Ascending aorta (tissue), 2 donors: ENCODE results near the gene IRF2BP1. TPM values are rescaled to one million over a fixed set of nuclear protein-coding genes. Genes with fewer than 3 reads are reported as not detected.

ENCODE experiments used
- DNase-seq, 2 donors: peaks; one replicate each; pipeline ENCODE4 v3.0.0-alpha.2; 2019; ENCODE audit warnings: low spot score in 2 of 2
- H3K27ac ChIP-seq, 2 donors: fragments of 200-600 bp; sonication (generic); one replicate each; pipeline ENCODE4 v1.5.1; 2016 to 2017; ENCODE audit warnings: mild to moderate bottlenecking in 1 of 2
- H3K27me3 ChIP-seq: fragments of 200-600 bp; sonication (generic); one replicate; pipeline ENCODE4 v1.5.1; 2017
- H3K36me3 ChIP-seq, 2 donors: fragments of 200-600 bp; sonication (generic); one replicate each; pipeline ENCODE4 v1.5.1; 2016
- H3K4me1 ChIP-seq, 2 donors: fragments of 200-600 bp; sonication (generic); one replicate each; pipeline ENCODE4 v1.5.1; 2016 to 2017; ENCODE audit warnings: mild to moderate bottlenecking in 1 of 2
- H3K4me3 ChIP-seq, 2 donors: fragments of 200-600 bp; sonication (generic); one replicate each; pipeline ENCODE4 v1.5.1; 2016 to 2017; ENCODE audit warnings: mild to moderate bottlenecking in 1 of 2
- H3K9me3 ChIP-seq, 2 donors: fragments of 200-600 bp; sonication (generic); one replicate each; pipeline ENCODE4 v1.5.1; 2016
- intact Hi-C: fragments of 100-400 bp; cut with DNase I; formaldehyde crosslinking; loops from one replicate; pipeline ENCODE4 v1.15.1; 2023
- total RNA-seq: library from RNA; depleted of rRNA; stranded (reverse); fragments of >200 nt; gene quantifications from one replicate; pipeline ENCODE4 v1.1.0, GENCODE V29; 2016
- TF ChIP-seq, protein P1 (sequence below), 3 experiments: fragments of 200-600 bp in 2 of 3; fragments of 450-650 bp in 1 of 3; sonication (generic) in 2 of 3; IDR thresholded peaks; one replicate each; pipeline ENCODE4 v1.5.1; 2016 to 2019; ENCODE audit warnings: antibody characterized with exemption in 3 of 3, mild to moderate bottlenecking in 1 of 3, moderate library complexity in 1 of 3

IRF2BP1 gene
- total RNA-seq, 1 donor from 2014 or later = 45.7 TPM

DNA sequence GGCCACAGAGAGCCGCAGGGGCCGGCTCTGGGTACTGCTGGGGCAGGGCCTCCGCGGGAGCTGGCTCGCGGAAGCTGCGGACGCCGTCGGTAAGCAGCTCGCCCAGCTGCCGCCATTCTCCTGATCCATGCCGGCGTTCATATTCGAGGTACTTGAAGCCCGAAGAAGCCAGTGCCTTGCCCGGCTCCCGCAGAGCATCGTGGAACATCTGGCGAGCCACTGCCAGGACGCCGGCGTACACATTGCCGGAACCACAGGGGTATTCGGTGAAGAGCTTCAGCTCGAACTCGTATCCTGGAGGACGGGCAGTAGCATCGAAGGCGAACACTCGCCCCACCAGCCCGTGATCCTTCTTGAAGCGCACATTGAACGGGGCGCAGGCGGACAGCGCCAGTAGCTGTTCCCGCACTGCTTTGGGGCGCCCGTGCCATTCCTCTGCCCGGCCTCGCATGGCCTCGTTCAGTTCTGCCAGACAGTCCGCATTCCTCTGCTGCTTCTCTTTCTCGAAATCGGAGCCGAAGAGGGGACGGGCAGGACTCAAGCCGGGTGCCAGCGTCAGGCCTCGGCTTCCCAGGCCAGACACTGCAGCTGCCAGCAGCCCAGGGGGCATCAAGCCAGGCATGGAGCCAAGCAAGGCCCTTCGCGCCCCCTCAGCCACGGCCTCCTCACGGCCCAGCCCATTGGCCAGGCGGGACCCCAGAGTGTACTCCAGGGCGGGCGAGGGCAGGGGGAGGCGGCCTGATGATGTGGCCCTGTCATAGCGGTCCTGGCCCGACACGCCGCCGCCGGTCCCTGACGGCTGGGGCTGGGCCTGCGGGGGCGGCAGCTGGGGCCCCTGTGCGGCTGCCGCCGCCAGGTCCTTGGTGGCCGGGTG, 1.0 kb downstream of the IRF2BP1 start:
- peaks cover 22 to 37% of the 10 kb centered on the region in 2 donors for H3K4me1 ChIP-seq
- H3K36me3 ChIP-seq = peaks cover 7 to 9% of the 10 kb centered on the region in 2 donors

DNA sequence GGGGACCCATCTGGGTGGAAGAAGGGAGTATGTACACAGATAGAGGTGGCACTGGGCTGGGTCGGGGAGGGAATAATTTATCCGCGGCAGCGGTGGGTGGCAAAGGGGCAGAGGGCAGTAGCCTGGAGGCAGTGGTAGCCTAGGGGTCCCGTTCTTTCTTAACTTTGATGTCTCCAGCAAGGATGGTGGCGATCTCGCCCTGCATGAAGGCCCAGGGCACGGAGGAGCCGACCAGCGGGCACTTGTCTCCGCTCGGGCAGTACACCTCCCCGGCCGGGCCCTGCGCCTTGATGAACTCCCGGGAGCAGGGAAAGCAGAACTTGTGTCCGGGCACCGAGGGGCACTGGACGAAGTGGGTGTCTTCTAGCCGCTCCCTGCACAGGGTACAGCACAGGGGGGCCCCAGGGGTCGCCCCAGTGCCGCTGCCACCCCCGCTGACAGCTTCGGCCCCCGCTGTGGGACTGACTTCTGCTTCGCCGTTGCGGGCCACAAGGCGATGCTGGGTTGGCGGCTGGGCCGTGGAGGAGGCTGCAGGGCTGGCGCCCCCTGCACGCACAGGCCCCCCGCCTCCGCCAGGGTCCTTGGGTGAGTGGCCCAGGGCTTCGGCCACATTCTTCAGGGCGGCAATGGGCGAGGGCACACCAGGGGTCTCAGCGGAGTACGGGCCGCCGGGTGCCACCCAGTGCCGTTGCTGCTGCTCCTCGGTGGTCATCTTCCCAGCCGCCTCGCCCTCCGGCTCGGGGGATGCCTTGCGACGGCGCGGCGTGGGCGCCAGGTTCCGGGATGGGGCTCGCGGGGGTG, 1.9 kb downstream of the IRF2BP1 start:
- TF ChIP-seq, protein P1, sequence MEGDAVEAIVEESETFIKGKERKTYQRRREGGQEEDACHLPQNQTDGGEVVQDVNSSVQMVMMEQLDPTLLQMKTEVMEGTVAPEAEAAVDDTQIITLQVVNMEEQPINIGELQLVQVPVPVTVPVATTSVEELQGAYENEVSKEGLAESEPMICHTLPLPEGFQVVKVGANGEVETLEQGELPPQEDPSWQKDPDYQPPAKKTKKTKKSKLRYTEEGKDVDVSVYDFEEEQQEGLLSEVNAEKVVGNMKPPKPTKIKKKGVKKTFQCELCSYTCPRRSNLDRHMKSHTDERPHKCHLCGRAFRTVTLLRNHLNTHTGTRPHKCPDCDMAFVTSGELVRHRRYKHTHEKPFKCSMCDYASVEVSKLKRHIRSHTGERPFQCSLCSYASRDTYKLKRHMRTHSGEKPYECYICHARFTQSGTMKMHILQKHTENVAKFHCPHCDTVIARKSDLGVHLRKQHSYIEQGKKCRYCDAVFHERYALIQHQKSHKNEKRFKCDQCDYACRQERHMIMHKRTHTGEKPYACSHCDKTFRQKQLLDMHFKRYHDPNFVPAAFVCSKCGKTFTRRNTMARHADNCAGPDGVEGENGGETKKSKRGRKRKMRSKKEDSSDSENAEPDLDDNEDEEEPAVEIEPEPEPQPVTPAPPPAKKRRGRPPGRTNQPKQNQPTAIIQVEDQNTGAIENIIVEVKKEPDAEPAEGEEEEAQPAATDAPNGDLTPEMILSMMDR (IDR thresholded peaks at IDR 0.05) = no peak
- no peaks in the 10 kb centered on the region for H3K9me3 ChIP-seq
- intact Hi-C loops = no loop called here
- peaks cover 7 to 9% of the 10 kb centered on the region in 2 donors for H3K36me3 ChIP-seq
- no peak overlapping the region for H3K27ac ChIP-seq
- H3K4me3 ChIP-seq = peak overlapping the region; percentile 40 to 71
- no peaks in the 10 kb centered on the region for H3K27me3 ChIP-seq
- H3K4me1 ChIP-seq = peaks cover 22 to 37% of the 10 kb centered on the region in 2 donors
- DNase-seq = no peak

More for the DNA sequence above, 1.0 kb downstream of the IRF2BP1 start:
- Histone ChIP-seq H3K4me3 (peak overlapping the region; percentile 71 to 95), H3K9me3 (no peaks in the 10 kb centered on the region), H3K27me3 (no peaks in the 10 kb centered on the region), H3K27ac (peak overlapping the region; percentile 87 to 88)
- TF ChIP-seq, protein P1 (IDR thresholded peaks at IDR 0.05) = no peak
- intact Hi-C loops = no loop called here
- DNase-seq = no peak

DNA sequence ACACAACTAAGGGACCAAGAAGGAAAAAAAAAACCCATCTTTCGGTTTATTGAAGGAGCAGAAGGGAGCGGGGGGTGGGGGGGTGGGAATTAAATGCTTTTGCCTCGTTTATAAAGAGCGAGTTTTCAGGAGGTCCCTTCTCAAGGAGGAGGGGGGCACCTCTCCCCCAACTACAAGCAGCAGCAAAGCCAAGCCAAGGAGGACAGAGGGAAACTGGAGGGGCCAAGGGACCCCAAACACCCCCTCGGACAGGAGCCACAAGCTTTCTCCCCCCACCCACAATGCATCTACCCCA, 2.4 kb downstream of the IRF2BP1 start:
- Histone ChIP-seq H3K9me3 (no peaks in the 10 kb centered on the region), H3K4me3 (peak overlapping the region; percentile 40 to 71), H3K27ac (no peak overlapping the region), H3K27me3 (no peaks in the 10 kb centered on the region), H3K36me3 (peaks cover 7 to 9% of the 10 kb centered on the region in 2 donors), H3K4me1 (peaks cover 22 to 37% of the 10 kb centered on the region in 2 donors)
- TF ChIP-seq, protein P1 (IDR thresholded peaks at IDR 0.05) = peak in 1 of 3 experiments; percentile 13
- intact Hi-C loops = no loop called here
- DNase-seq = no peak

DNA sequence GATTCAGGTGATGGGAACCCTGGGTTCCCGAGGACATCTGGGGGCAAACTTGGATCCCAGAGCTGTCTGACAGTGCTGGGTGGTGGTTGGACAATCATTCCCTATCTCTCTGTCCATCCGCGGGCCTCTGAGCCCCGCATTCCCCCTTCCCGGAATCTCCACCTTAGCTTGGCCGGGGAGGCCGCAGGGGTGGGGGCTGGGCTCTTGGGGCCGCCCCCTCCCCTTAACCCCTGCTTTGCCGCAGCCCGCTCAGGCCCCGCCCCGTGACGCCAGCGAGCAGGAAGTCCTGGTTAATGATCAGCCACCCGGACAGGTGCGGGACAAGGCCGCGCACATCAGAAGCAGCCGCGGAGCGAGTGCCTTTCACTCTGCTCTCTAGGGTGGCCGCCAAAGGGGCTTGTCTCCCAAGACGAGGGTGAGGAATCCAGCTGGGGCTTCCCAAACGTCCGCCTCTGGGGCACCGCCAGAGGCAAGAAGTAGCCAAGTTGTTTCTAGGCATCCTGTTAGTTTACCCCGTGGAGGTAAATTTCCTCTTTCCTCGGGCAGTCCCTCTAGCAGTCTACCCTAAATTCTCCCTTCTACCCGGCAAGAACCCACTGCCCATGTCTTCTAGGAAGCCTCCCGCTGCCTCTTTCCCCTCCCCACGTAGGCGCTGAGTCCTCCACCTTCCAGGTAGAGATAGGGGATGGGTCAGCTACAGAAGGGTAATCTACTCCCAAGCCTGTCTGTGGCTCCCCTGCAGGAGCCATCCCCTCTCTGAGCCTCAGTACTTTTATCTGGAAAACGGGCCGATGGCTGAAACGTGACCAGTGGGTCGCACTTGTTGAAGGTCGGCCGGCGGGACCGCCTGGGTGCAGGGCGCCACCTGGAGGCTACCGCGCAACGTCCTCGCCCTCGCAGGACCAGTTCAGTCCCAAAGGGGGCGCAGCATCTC, 3.0 kb downstream of the IRF2BP1 start:
- H3K27ac ChIP-seq = no peak overlapping the region
- intact Hi-C loops = no loop called here
- H3K27me3 ChIP-seq = no peaks in the 10 kb centered on the region
- H3K4me3 ChIP-seq = peak overlapping the region; percentile 40 to 71
- H3K36me3 ChIP-seq = peaks cover 7 to 9% of the 10 kb centered on the region in 2 donors
- H3K4me1 ChIP-seq = peaks cover 22 to 37% of the 10 kb centered on the region in 2 donors
- H3K9me3 ChIP-seq = no peaks in the 10 kb centered on the region
- peak in 1 of 2 donors; percentile 87 for DNase-seq
- TF ChIP-seq, protein P1 (IDR thresholded peaks at IDR 0.05) = peak; percentile 77 to 93 (median 90)

DNA sequence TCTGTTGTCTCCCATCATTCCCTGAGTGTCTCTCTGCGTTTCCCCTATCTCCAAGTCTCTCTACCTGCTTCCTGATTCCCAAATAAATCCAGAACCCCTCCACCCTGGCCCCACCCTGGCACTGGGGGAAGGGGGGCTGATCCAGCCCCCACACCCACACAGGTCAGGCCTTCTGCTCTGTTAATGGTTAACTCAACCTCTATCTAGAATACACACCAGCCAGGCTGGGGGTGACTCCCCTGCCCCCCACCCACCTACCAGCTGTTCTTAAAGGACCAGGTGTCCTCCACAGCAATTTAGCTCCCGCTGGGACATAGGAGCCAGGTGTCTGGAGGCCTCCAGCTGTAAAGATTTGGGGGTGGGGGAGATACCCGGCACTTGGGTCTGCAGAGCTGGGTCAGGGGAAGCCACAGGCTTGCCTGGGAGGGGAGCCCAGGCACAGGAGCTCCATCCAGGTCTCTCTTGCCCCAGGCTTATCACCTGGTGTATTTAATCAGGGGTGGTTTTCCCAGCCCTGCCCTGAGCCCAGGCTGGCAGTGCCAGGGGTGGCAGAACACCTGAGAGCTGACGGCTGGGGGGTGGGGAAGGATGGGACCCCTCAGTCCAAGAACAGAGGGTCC, 3.9 kb downstream of the IRF2BP1 start:
- Histone ChIP-seq H3K27ac (no peak overlapping the region), H3K4me3 (no peak overlapping the region), H3K9me3 (no peaks in the 10 kb centered on the region), H3K36me3 (peaks cover 7 to 9% of the 10 kb centered on the region in 2 donors), H3K27me3 (no peaks in the 10 kb centered on the region), H3K4me1 (peaks cover 22 to 35% of the 10 kb centered on the region in 2 donors)
- intact Hi-C loops = no loop called here
- no peak for DNase-seq
- TF ChIP-seq, protein P1 (IDR thresholded peaks at IDR 0.05) = no peak
